NCI-H1417 (cell line): ENCODE measurements around the gene BBOX1.
A peak's percentile ranks its signal among the peaks of the same experiment; 100 is the strongest.

Experiments
- DNase-seq, 3 experiments: peaks; one replicate each; lab custom pipeline; 2025; lab: John Stamatoyannopoulos, UW

The BBOX1 gene

GRCh38 chr11:27025312-27025955 is 15.2 kb upstream of the BBOX1 start:
- DNase-seq: no peak

DNA sequence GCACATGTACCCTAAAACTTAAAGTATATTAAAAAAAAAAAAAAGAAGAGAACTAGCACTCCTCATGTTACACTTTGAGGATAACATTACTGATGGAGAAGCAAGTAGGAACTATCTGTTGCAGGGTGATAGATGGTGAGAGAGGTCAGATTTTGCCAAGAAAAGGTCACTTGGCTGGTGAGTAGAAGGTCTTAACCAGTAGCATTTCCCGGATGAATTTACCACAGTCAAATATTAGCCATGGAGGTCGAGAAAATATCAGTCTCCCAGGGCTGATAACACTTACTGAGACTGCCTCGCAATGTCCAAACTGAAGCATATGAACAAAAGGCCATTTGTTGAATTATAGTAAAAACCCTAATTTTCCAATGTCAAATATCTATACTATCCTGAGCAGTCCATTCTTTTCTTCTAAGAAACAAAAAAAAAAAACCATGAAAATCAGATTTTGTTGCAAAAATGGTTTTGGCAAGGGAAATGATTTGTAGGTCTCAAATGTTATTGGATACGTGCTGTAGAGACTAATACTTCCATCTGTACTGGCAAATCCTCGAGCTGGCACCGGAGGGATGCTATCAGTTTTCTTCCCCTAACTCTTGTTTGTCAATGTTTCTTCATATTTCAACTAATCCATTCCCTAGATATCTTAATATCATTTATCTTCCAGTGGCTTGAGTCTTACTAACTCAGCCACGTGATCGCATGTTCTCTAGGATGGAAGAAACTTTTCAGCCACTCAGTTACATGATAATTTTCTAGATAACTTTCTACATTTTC is 14.5 kb upstream of the BBOX1 start:
- no peak for DNase-seq

GRCh38 chr11:27028561-27028965 is 12.1 kb upstream of the BBOX1 start:
- no peak for DNase-seq

GRCh38 chr11:27029966-27030365 is 10.6 kb upstream of the BBOX1 start:
- DNase-seq: no peak

GRCh38 chr11:27031754-27032153 is 8.9 kb upstream of the BBOX1 start:
- no peak for DNase-seq

DNA sequence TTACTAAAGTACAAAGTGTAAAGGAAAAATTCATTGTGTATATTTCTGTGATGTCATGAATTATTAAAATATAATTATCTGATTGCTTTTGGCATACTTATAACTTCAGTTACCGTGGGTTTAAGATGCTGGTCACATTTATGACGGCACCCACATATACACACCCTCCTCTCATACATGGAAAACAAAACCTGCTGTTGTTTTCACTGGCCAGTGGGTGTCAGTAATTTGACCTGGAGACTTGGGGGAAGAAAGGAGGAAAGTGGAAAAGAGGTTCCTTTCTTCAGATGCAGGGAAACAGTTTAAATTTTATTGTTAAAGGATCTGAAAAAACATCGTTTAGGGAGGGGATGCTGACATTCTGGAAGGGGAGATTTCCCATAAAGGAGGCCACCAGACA is 742 bp upstream of the BBOX1 start:
- no peak for DNase-seq

- no peak for DNase-seq
Measured at GRCh38 chr11:27041141-27041899, 705 bp downstream of the BBOX1 start.

- DNase-seq: no peak
Measured at GRCh38 chr11:27046956-27047355, 6.3 kb downstream of the BBOX1 start.

GRCh38 chr11:27052668-27053067 is 12.1 kb downstream of the BBOX1 start:
- no peak for DNase-seq

- DNase-seq: peak in 1 of 3 experiments; percentile 63
Measured at GRCh38 chr11:27055065-27055682, 14.6 kb downstream of the BBOX1 start.

GRCh38 chr11:27057091-27057780 is 16.6 kb downstream of the BBOX1 start:
- DNase-seq: no peak

DNA sequence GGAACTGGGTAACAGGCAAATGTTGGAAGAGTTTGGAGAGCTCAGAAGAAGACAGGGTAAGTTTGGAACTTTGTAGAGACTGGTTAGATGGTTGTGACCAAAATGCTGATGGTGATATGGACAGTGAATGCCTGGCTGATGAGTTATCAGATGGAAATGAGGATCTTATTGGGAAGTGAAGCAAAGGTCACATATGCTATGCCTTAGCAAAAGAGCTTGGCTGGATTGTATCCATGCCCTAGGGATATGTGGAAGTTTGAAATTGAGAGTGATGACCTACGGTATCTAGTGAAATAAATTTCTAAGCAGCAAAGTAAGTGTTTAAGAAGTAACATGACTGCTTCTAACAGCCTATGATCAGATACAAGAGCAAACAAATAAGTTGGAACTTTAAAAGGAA is 17.8 kb downstream of the BBOX1 start:
- no peak for DNase-seq

DNA sequence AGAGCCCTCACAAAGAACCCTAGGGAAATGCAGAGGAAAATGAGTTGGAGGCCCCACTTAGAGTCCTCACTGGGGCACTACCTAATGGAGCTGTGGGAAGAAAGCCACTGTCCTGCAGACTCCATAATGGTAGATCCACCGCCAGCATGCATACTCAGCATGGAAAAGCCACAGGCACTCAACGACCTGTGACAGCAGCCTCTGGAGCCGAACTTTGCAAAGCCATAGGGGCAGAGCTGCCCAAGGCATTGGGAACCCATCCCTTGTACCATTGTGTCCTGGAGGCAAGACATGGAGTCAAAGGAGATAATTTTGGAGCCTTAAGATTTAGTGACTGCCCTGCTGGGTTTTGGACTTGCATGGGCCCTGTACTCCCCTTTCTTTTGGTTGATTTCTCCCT is 18.8 kb downstream of the BBOX1 start:
- no peak for DNase-seq

DNA sequence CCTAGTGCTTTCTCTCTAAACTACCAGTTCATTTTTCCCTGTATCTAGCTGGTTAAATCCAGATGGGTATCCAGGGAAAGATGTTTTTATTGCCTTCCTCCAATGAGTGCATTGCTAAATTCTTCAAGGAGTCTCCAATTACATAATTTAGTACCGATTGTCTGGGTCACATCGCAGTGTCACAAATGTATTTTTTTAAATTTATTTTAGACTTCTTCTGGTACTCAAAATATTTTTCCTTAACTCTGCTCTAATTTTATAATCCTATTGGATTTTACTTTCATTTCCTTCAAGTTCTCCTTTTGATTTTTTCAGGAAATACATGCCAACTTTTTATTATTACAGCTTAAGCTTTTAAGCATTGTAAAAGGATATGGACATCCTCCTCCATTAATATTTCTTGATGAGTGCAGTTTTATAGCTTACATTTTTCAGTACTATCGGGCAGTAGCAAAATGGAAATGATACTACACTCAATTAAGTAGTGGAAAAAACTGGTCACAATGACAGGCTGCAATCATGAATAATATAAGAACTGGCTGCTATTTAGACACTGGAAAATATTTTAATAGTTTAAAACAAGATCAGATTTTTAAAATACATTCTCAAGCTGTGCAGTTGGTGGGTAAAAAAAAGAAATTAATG is 20.3 kb downstream of the BBOX1 start:
- DNase-seq: no peak

- no peak for DNase-seq
Measured at GRCh38 chr11:27061461-27061821, 20.8 kb downstream of the BBOX1 start.

DNA sequence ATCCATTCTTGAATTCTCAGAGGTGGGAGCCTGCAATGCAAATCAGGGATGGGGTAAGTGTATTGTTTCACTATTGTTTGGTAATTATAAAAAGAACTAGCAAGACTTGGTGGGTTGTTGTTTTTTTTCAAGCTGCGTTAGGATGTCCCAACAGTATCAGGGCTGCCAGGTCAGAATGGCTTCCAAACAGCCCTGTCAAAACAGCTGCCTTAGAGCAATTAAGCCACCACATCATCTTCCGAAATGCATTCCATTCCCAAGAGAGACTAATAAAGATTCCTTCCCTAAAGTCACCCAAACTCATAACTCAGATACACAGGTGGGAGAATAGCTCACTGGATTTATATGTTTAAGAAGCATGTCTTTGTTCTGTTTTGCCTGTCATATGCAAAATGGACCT is 23.5 kb downstream of the BBOX1 start:
- DNase-seq: no peak

GRCh38 chr11:27075192-27075591 is 34.6 kb downstream of the BBOX1 start:
- no peak for DNase-seq

DNA sequence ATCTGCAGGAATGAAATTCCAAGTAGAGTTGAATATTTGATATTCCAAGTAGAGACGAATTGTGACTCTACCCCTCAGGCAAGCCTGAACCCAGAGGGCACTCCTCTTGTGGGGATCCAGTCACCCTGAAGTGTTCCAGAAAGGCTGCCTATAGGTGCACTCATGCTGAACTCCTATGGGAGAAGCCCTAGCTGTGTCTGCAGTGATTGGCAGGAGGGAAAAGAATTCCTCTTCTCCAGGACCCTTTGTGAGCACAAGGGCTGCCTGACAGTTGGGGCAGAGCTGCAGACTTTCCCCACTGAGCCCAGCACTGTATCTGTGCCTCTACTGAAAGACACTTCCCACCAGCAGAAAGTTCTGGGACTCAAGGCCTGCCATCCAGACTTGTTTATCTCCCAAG is 35.0 kb downstream of the BBOX1 start:
- no peak for DNase-seq

GRCh38 chr11:27076121-27076589 is 35.5 kb downstream of the BBOX1 start:
- peak; percentile 60 to 86 (median 60) for DNase-seq

DNA sequence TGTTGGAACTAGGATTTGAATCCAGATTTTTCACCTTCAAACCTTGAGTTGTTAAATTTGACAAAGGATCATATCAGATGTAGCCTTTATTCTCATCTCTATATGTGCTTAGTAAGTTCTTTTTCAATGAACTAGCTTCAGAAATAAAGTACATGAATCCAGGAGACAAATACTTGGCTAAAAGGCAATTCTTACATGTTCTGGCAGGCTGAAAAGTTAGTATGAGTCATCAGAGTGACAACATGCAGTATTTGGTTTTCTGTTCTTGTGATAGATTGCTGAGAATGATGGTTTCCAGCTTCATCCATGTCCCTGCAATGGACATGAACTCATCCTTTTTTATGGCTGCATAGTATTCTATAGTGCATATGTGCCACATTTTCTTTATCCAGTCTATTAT is 40.4 kb downstream of the BBOX1 start:
- no peak for DNase-seq

- no peak for DNase-seq
Measured at GRCh38 chr11:27083241-27083640, 42.6 kb downstream of the BBOX1 start.
